Fibroblast of lung (primary cell): ENCODE data around the gene CNN3. TPM values are rescaled to one million over a fixed set of nuclear protein-coding genes. Genes with fewer than 3 reads are reported as not detected.

Source experiments
- DNase-seq, 2 donors: peaks; one replicate each; pipeline versions ENCODE4 v3.0.0 to v3.0.0-alpha.2; 2010; ENCODE audit warnings: low read depth in 2 of 2
- H2AFZ ChIP-seq: 2 replicates; pipeline ENCODE4 v1.5.1; 2012; ENCODE audit warnings: low read length, control low read depth, inconsistent platforms
- H3K27ac ChIP-seq: 2 replicates; pipeline ENCODE4 v1.5.1; 2011; ENCODE audit warnings: low read length, control low read depth; ENCODE audit not compliant: insufficient read depth
- H3K27me3 ChIP-seq: 2 replicates; pipeline ENCODE4 v1.5.1; 2011; ENCODE audit warnings: mild to moderate bottlenecking, low read length; ENCODE audit not compliant: control insufficient read depth, insufficient read depth
- H3K36me3 ChIP-seq: 2 replicates; pipeline ENCODE4 v1.5.1; 2011; ENCODE audit warnings: low read length; ENCODE audit not compliant: control insufficient read depth, insufficient read depth
- H3K4me1 ChIP-seq: 2 replicates; pipeline ENCODE4 v1.5.1; 2011; ENCODE audit warnings: low read length; ENCODE audit not compliant: control insufficient read depth, insufficient read depth; ENCODE audit errors: extremely low read depth
- H3K4me2 ChIP-seq: 2 replicates; pipeline ENCODE4 v1.5.1; 2011; ENCODE audit warnings: low read length, control low read depth; ENCODE audit not compliant: insufficient read depth; ENCODE audit errors: extremely low read depth
- H3K4me3 ChIP-seq, 4 experiments: fragments of 200-600 bp in 1 of 4; sonication (generic) in 1 of 4; replicated peaks in 1 of 4; 2 replicates each; pipeline ENCODE4 v1.5.1; 2011 to 2016; ENCODE audit warnings: low read length in 4 of 4, low read depth in 3 of 4, mild to moderate bottlenecking in 3 of 4, control low read depth in 2 of 4, inconsistent platforms in 1 of 4, mixed read lengths in 1 of 4; ENCODE audit not compliant: insufficient read depth in 1 of 4; ENCODE audit errors: control extremely low read depth in 1 of 4
- H3K79me2 ChIP-seq: 2 replicates; pipeline ENCODE4 v1.5.1; 2012; ENCODE audit warnings: mild to moderate bottlenecking, low read length, inconsistent platforms; ENCODE audit not compliant: control insufficient read depth, insufficient read depth
- H3K9ac ChIP-seq: 2 replicates; pipeline ENCODE4 v1.5.1; 2011; ENCODE audit warnings: mild to moderate bottlenecking, low read length, control low read depth; ENCODE audit not compliant: insufficient read depth
- H3K9me3 ChIP-seq: 2 replicates; pipeline ENCODE4 v1.5.1; 2012; ENCODE audit warnings: low read depth, low read length; ENCODE audit not compliant: control insufficient read depth, insufficient read depth
- H4K20me1 ChIP-seq: 2 replicates; pipeline ENCODE4 v1.5.1; 2011; ENCODE audit warnings: low read length; ENCODE audit not compliant: control insufficient read depth, insufficient read depth; ENCODE audit errors: extremely low read depth
- CTCF ChIP-seq, 2 donors: IDR thresholded peaks in 1 of 2; conservative IDR thresholded peaks in 1 of 2; 1 replicate in 1 of 2; 2 replicates in 1 of 2; pipeline ENCODE4 v1.5.1; 2011 to 2012; ENCODE audit warnings: low read length in 2 of 2, control low read depth in 1 of 2, inconsistent platforms in 1 of 2, low read depth in 1 of 2, mild to moderate bottlenecking in 1 of 2
- EZH2 ChIP-seq: IDR thresholded peaks from 2 replicates; pipeline ENCODE4 v1.5.1; 2012; ENCODE audit warnings: low read length, control low read depth, mild to moderate bottlenecking; ENCODE audit errors: missing control alignments
- polyA plus RNA-seq, 2 donors: library from polyadenylated mRNA; depleted of rRNA in 1 of 2; stranded (reverse) in 1 of 2; unstranded in 1 of 2; fragments of >200 nt; gene quantifications; 2 replicates each; pipeline ENCODE4 v1.2.1, GENCODE V29; 2011 to 2012; ENCODE audit warnings: missing spikeins in 1 of 2
- total RNA-seq: library from RNA; depleted of rRNA; stranded (reverse); fragments of >200 nt; gene quantifications from 2 replicates; pipeline ENCODE4 v1.2.1, GENCODE V29; 2014

Gene CNN3
- total and polyA plus RNA-seq, 2 donors (not counting 1 experiment from before 2014, with no cell fraction given), result 601 to 670 TPM

- H3K4me2 ChIP-seq, result no peak overlapping the region
Observed at GRCh38 chr1:94951509-94952208, 24.7 kb upstream of the CNN3 start.

GRCh38 chr1:94951046-94951445, 24.1 kb upstream of the CNN3 start:
- Histone ChIP-seq H4K20me1 (no peaks in the 10 kb centered on the region), H3K36me3 (no peaks in the 10 kb centered on the region), H3K4me2 (no peak overlapping the region), H2AFZ (no peak overlapping the region), H3K9ac (no peak overlapping the region), H3K27ac (no peak overlapping the region), H3K79me2 (no peaks in the 10 kb centered on the region), H3K9me3 (no peaks in the 10 kb centered on the region), H3K4me1 (peaks cover 10% of the 10 kb centered on the region), H3K4me3 (no peak overlapping the region), H3K27me3 (no peaks in the 10 kb centered on the region)
- DNase-seq, result no peak
- TF ChIP-seq CTCF (conservative IDR thresholded peaks at IDR 0.05 in 1 of 2, IDR thresholded peaks at IDR 0.05 in 1 of 2; ENCODE audit: low read depth in 1 of 2, low read length in 2 of 2) (no peak), EZH2 (no peak)

More at GRCh38 chr1:94951509-94952208, 24.7 kb upstream of the CNN3 start:
- Histone ChIP-seq H3K79me2 (no peaks in the 10 kb centered on the region), H3K27me3 (no peaks in the 10 kb centered on the region), H3K36me3 (no peaks in the 10 kb centered on the region), H3K27ac (no peak overlapping the region), H2AFZ (no peak overlapping the region), H4K20me1 (no peaks in the 10 kb centered on the region), H3K9ac (no peak overlapping the region), H3K9me3 (no peaks in the 10 kb centered on the region), H3K4me3 (no peak overlapping the region), H3K4me1 (peaks cover 10% of the 10 kb centered on the region)
- no peak for DNase-seq
- TF ChIP-seq EZH2, result no peak
- TF ChIP-seq CTCF (conservative IDR thresholded peaks at IDR 0.05 in 1 of 2, IDR thresholded peaks at IDR 0.05 in 1 of 2; ENCODE audit: low read depth in 1 of 2, low read length in 2 of 2), result no peak

GRCh38 chr1:94949681-94950661, 23.1 kb upstream of the CNN3 start:
- Histone ChIP-seq H3K27me3 (no peaks in the 10 kb centered on the region), H3K27ac (no peak overlapping the region), H3K4me2 (no peak overlapping the region), H3K9me3 (no peaks in the 10 kb centered on the region), H4K20me1 (no peaks in the 10 kb centered on the region), H3K79me2 (no peaks in the 10 kb centered on the region), H2AFZ (no peak overlapping the region), H3K4me3 (no peak overlapping the region), H3K36me3 (no peaks in the 10 kb centered on the region), H3K4me1 (peaks cover 10% of the 10 kb centered on the region), H3K9ac (no peak overlapping the region)
- no peak for TF ChIP-seq EZH2
- no peak for TF ChIP-seq CTCF (conservative IDR thresholded peaks at IDR 0.05 in 1 of 2, IDR thresholded peaks at IDR 0.05 in 1 of 2; ENCODE audit: low read depth in 1 of 2, low read length in 2 of 2)
- peak in 1 of 2 donors; percentile 70 for DNase-seq
